K562 (cell line): ENCODE measurements around the gene INTS6. TPM values are rescaled to one million over a fixed set of nuclear protein-coding genes. Genes with fewer than 3 reads are reported as not detected.

Source experiments
- ATAC-seq: fragments of 200-7000 bp; cut with Tn5 transposase; 3 replicates; pipeline ENCODE4 v1.9.1; 2020; ENCODE audit warnings: moderate library complexity
- BruUV-seq: library from RNA; stranded (reverse); fragments of 400-500 nt; replicated peaks from 2 replicates; lab custom pipeline; 2021; lab: Mats Ljungman, UMichigan
- CTCF ChIA-PET: fragments of 300-600 bp; formaldehyde crosslinking; extraction: SDS; loops from one replicate; lab custom pipeline; 2021; ENCODE audit warnings: low intra/inter-chr PET ratio; lab: Yijun Ruan, JAX
- POLR2A ChIA-PET: fragments of 300-600, 350-650 bp; sonication (Branson Sonifier 250); formaldehyde crosslinking; extraction: SDS; loops from one replicate; lab custom pipeline; 2021; ENCODE audit warnings: antibody characterized with exemption, inconsistent platforms; lab: Yijun Ruan, JAX
- DNase-seq, 4 experiments: peaks; one replicate each; pipeline versions ENCODE4 v3.0.0 to v3.0.0-alpha.2; 2011 to 2018; ENCODE audit warnings: low spot score in 3 of 4, mixed read lengths in 3 of 4; ENCODE audit errors: extremely low read depth in 1 of 4
- FAIRE-seq: peaks from 2 replicates; lab custom pipeline; 2011; peaks lifted over from hg19 to GRCh38; lab: Jason Lieb, UNC
- H2AFZ ChIP-seq: 2 replicates; pipeline ENCODE4 v1.6.0; 2011; ENCODE audit warnings: low read depth, low read length, control low read depth, inconsistent platforms
- H3K27ac ChIP-seq: fragments of 200-600 bp; 3 replicates; pipeline ENCODE4 v1.8.0; 2011; ENCODE audit warnings: low read depth, mild to moderate bottlenecking, control low read depth, inconsistent platforms, low read length, moderate library complexity, mixed read lengths; ENCODE audit errors: extremely low read depth
- H3K27me3 ChIP-seq, 2 experiments: fragments of 300-600 bp in 1 of 2; 2 replicates in 1 of 2; 3 replicates in 1 of 2; pipeline versions ENCODE4 v1.6.0 to v1.8.0; 2011; ENCODE audit warnings: inconsistent platforms in 2 of 2, low read length in 2 of 2, mild to moderate bottlenecking in 1 of 2, mixed read lengths in 1 of 2, moderate library complexity in 1 of 2; ENCODE audit not compliant: control insufficient read depth in 2 of 2, insufficient read depth in 2 of 2
- H3K36me3 ChIP-seq: fragments of 300-600 bp; 3 replicates; pipeline ENCODE4 v1.8.0; 2011; ENCODE audit warnings: mild to moderate bottlenecking, low read length, inconsistent platforms; ENCODE audit not compliant: control insufficient read depth, insufficient read depth
- H3K4me1 ChIP-seq, 2 experiments: fragments of 200-600 bp in 1 of 2; replicated peaks in 1 of 2; 2 replicates in 1 of 2; 3 replicates in 1 of 2; pipeline versions ENCODE4 v1.5.1 to v1.8.0; 2011; ENCODE audit warnings: inconsistent platforms in 2 of 2, low read length in 2 of 2, mild to moderate bottlenecking in 1 of 2, mixed read lengths in 1 of 2, moderate library complexity in 1 of 2; ENCODE audit not compliant: control insufficient read depth in 2 of 2, insufficient read depth in 2 of 2
- H3K4me2 ChIP-seq: 2 replicates; pipeline ENCODE4 v1.6.1; 2011; ENCODE audit warnings: low read length, control low read depth, inconsistent platforms, mixed read lengths; ENCODE audit not compliant: insufficient read depth
- H3K4me3 ChIP-seq: fragments of 200-600 bp; sonication (generic), shearing (Covaris generic); 2 replicates; pipeline ENCODE4 v1.5.1; 2016; ENCODE audit warnings: control low read depth, inconsistent platforms
- H3K79me2 ChIP-seq: fragments of 200-600 bp; 3 replicates; pipeline ENCODE4 v1.8.0; 2011; ENCODE audit warnings: low read length, inconsistent platforms; ENCODE audit not compliant: control insufficient read depth, insufficient read depth
- H3K9ac ChIP-seq, 2 experiments: 2 replicates each; pipeline versions ENCODE4 v1.6.0 to v1.6.1; 2011; ENCODE audit warnings: low read depth in 2 of 2, low read length in 2 of 2, control low read depth in 1 of 2, inconsistent platforms in 1 of 2, mild to moderate bottlenecking in 1 of 2, mixed read lengths in 1 of 2; ENCODE audit not compliant: insufficient read depth in 1 of 2
- H3K9me1 ChIP-seq: one replicate; pipeline ENCODE4 v1.6.0; 2011; ENCODE audit warnings: inconsistent platforms, mild to moderate bottlenecking, low read length, moderate library complexity; ENCODE audit not compliant: control insufficient read depth, insufficient read depth
- H3K9me3 ChIP-seq: replicated peaks from 2 replicates; pipeline ENCODE4 v1.5.1; 2011; ENCODE audit warnings: low read depth, low read length, inconsistent platforms; ENCODE audit not compliant: control insufficient read depth, insufficient read depth
- H4K20me1 ChIP-seq: replicated peaks from 2 replicates; pipeline ENCODE4 v1.6.1; 2011; ENCODE audit warnings: low read length, inconsistent platforms, mixed read lengths; ENCODE audit not compliant: control insufficient read depth, insufficient read depth
- ETV5 ChIP-seq: sonication (generic); formaldehyde crosslinking; IDR thresholded peaks from 2 replicates; pipeline ENCODE4 v1.4.0; 2020; ENCODE audit warnings: low read depth, mild to moderate bottlenecking, missing genetic modification reagents
- NCOA6 ChIP-seq: fragments of 450-650 bp; IDR thresholded peaks from 2 replicates; pipeline ENCODE4 v1.6.1; 2017; ENCODE audit warnings: mild to moderate bottlenecking
- XRCC5 ChIP-seq: fragments of 200-400 bp; formaldehyde crosslinking; IDR thresholded peaks from 2 replicates; pipeline ENCODE4 v1.6.1; 2017; ENCODE audit warnings: low read depth, mild to moderate bottlenecking, low read length
- ZNF695 ChIP-seq: fragments of 450-650 bp; formaldehyde crosslinking; IDR thresholded peaks from 2 replicates; pipeline ENCODE4 v1.4.0; 2020; ENCODE audit warnings: mild to moderate bottlenecking, moderate library complexity
- WGBS: fragments of 100-300 bp; shearing (Covaris generic); methylation state at CpG from one replicate; pipeline ENCODE4 v1.1.6; 2016; ENCODE audit warnings: low coverage, mixed read lengths; ENCODE audit not compliant: insufficient coverage; ENCODE audit errors: missing lambda C conversion rate; 5-methylcytosine and 5-hydroxymethylcytosine counted together
- in situ Hi-C: fragments of 300-500 bp; cut with MboI; formaldehyde crosslinking; loops from 4 replicates; pipeline ENCODE4 v1.15.0; 2018; ENCODE audit warnings: inconsistent platforms, mixed read lengths
- intact Hi-C: fragments of 100-400 bp; cut with micrococcal nuclease; formaldehyde crosslinking; loops from 2 replicates; pipeline ENCODE4 v1.14.2; 2022
- polyA plus RNA-seq, 8 experiments: library from polyadenylated mRNA; depleted of rRNA in 4 of 8; stranded (reverse) in 5 of 8; unstranded in 3 of 8; fragments of >200 nt; fragmentation: Nextera tagmentation in 2 of 8; fragmentation: Illumina TruSeq in 1 of 8; extraction: Ambion mirVana in 2 of 8; extraction: Trizol in 1 of 8; gene quantifications; 2 replicates each; pipeline versions ENCODE4 v1.2.1 to v1.2.3, GENCODE V29; 2011 to 2014; ENCODE audit warnings: inconsistent platforms in 1 of 8, missing spikeins in 1 of 8
- total RNA-seq, 7 experiments: library from RNA; depleted of rRNA in 6 of 7; stranded (reverse); fragments of >200 nt in 6 of 7; fragmentation: Illumina TruSeq in 2 of 7; extraction: Trizol in 2 of 7; gene quantifications; 2 replicates each; pipeline versions ENCODE4 v1.2.1 to v1.2.3, GENCODE V29; 2011 to 2021; ENCODE audit warnings: low replicate concordance in 1 of 7
- TF ChIP-seq, protein P1 (sequence below): conservative IDR thresholded peaks from 2 replicates; pipeline ENCODE4 v1.6.1; 2011; ENCODE audit warnings: low read depth, mild to moderate bottlenecking, low read length; ENCODE audit not compliant: control insufficient read depth
- TF ChIP-seq, protein P2 (sequence below): fragments of 200-800 bp; sonication (Bioruptor generic); IDR thresholded peaks from 2 replicates; pipeline ENCODE4 v1.6.1; 2017; ENCODE audit warnings: missing genetic modification characterization, missing compliant biosample characterization

Gene INTS6
- total and polyA plus RNA-seq, 9 of the 15 experiments (the other 6 are each of a cell fraction or from before 2014, with no cell fraction given) = 3.7 to 29.8 (median 16.1) TPM

GRCh38 chr13:51341232-51341631, 111.6 kb downstream of the INTS6 start:
- 0% methylated on average over 1 of the region's 2 CpGs for WGBS
- peaks cover 10 to 49% of the 10 kb centered on the region in 2 experiments for H3K27me3 ChIP-seq
- no peaks in the 10 kb centered on the region for H3K36me3 ChIP-seq
- ChIA-PET CTCF (no interaction called here), POLR2A (interaction anchor here (1.1 kb wide), 1 partner anchor 13 kb away, joined by 4 read pairs; no protein-coding TSS in a partner anchor)
- TF ChIP-seq XRCC5 (no peak), ETV5 (CRISPR knock-in tag) (no peak), ZNF695 (no peak), NCOA6 (no peak)
- TF ChIP-seq, protein P1, sequence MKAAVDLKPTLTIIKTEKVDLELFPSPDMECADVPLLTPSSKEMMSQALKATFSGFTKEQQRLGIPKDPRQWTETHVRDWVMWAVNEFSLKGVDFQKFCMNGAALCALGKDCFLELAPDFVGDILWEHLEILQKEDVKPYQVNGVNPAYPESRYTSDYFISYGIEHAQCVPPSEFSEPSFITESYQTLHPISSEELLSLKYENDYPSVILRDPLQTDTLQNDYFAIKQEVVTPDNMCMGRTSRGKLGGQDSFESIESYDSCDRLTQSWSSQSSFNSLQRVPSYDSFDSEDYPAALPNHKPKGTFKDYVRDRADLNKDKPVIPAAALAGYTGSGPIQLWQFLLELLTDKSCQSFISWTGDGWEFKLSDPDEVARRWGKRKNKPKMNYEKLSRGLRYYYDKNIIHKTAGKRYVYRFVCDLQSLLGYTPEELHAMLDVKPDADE = no peak
- TF ChIP-seq, protein P2, sequence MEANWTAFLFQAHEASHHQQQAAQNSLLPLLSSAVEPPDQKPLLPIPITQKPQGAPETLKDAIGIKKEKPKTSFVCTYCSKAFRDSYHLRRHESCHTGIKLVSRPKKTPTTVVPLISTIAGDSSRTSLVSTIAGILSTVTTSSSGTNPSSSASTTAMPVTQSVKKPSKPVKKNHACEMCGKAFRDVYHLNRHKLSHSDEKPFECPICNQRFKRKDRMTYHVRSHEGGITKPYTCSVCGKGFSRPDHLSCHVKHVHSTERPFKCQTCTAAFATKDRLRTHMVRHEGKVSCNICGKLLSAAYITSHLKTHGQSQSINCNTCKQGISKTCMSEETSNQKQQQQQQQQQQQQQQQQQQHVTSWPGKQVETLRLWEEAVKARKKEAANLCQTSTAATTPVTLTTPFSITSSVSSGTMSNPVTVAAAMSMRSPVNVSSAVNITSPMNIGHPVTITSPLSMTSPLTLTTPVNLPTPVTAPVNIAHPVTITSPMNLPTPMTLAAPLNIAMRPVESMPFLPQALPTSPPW = no peak
- H3K79me2 ChIP-seq = no peaks in the 10 kb centered on the region
- H3K9ac ChIP-seq = no peak overlapping the region
- intact Hi-C loops (no loop called here), in situ Hi-C loops (no loop called here)
- FAIRE-seq = no peak
- no peaks in the 10 kb centered on the region for H3K4me1 ChIP-seq
- no peak for DNase-seq
- H3K4me3 ChIP-seq = no peak overlapping the region
- H3K9me3 ChIP-seq = no peaks in the 10 kb centered on the region
- no peak overlapping the region for H3K27ac ChIP-seq
- no peaks in the 10 kb centered on the region for H3K9me1 ChIP-seq
- H3K4me2 ChIP-seq = no peak overlapping the region
- no peak for ATAC-seq
- no TSS peak for BruUV-seq
- H4K20me1 ChIP-seq = no peaks in the 10 kb centered on the region; the same call in 1 of the 2 replicates
- no peak overlapping the region for H2AFZ ChIP-seq
